Measurements from ENCODE around the gene FBXL7. TPM values are rescaled to one million over a fixed set of nuclear protein-coding genes. Genes with fewer than 3 reads are reported as not detected.

The FBXL7 gene
- total RNA-seq, 6 experiments from 2014 or later: 0.81 to 1.9 (median 1.3) TPM

DNA sequence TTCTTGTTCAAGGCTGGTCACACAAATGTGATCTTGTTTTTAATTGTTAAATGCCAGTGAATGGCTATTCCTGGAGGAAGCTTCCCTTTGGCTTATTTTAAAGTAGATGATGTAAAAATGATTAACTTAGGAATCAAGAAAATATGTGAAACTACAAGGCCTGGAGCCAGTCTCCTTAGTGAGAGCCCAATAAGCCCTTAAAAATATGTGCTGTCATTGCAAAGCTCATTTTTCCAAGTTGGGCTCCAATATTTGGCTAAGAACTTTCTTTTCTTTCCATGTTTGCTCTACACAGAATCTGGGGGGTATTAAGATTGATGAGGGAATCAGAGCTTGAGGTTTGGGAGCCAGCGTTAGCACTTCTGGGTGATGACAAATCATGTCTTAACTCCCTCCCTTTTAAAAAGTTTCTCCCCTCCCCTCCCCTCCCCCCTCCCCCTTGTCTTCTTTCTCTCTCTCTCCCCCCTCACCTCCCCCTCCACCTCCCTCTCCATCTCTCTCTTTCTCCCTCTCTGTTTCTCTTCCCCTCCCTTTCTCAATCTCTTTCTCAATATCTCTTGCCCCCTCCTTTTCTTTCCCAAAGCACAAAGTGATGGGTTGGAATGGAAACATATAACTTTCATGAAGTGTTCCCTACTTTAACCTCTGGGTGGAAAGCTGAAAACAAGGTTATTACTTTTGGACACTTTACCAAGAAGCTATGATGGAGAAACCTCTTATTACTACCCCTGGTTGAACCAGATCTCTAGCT, 86.0 kb downstream of the FBXL7 start:
- intact Hi-C loops (cut with DNase I): no loop called here
- ATAC-seq (no peak), DNase-seq (no peak)
- Histone ChIP-seq H3K9me3 (no peaks in the 10 kb centered on the region), H3K27ac (no peak overlapping the region), H3K4me3 (no peak overlapping the region), H3K27me3 (no peaks in the 10 kb centered on the region), H3K4me1 (no peaks in the 10 kb centered on the region), H3K36me3 (no peaks in the 10 kb centered on the region)
- WGBS (ENCODE audit: insufficient coverage, low coverage, low lambda C conversion rate, missing lambda C conversion rate): 55% methylated on average over 1 of the region's 1 CpG
- no peak for TF ChIP-seq POLR2A (IDR thresholded peaks at IDR 0.05)
- TF ChIP-seq, protein P1, sequence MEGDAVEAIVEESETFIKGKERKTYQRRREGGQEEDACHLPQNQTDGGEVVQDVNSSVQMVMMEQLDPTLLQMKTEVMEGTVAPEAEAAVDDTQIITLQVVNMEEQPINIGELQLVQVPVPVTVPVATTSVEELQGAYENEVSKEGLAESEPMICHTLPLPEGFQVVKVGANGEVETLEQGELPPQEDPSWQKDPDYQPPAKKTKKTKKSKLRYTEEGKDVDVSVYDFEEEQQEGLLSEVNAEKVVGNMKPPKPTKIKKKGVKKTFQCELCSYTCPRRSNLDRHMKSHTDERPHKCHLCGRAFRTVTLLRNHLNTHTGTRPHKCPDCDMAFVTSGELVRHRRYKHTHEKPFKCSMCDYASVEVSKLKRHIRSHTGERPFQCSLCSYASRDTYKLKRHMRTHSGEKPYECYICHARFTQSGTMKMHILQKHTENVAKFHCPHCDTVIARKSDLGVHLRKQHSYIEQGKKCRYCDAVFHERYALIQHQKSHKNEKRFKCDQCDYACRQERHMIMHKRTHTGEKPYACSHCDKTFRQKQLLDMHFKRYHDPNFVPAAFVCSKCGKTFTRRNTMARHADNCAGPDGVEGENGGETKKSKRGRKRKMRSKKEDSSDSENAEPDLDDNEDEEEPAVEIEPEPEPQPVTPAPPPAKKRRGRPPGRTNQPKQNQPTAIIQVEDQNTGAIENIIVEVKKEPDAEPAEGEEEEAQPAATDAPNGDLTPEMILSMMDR (IDR thresholded peaks at IDR 0.05): no peak

DNA sequence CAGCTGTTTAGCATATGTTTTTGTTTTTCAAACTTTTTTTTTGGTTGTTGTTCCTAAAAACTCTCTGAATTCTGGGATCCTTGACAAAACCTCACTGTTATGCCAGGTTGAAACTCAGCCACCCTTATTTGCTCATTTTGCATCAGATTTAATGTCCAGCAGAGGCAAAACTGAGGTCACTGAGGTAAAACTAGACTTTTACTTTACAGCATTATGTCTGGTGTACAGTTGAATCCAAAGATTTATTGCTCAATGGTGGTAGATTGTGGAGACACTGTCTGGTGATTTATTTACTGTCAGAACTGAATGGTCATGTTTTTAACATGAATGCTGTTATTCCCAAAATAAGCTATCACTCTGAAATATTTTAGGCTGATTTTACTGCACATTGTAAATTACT, 87.9 kb downstream of the FBXL7 start:
- TF ChIP-seq, protein P1 (IDR thresholded peaks at IDR 0.05): no peak

DNA sequence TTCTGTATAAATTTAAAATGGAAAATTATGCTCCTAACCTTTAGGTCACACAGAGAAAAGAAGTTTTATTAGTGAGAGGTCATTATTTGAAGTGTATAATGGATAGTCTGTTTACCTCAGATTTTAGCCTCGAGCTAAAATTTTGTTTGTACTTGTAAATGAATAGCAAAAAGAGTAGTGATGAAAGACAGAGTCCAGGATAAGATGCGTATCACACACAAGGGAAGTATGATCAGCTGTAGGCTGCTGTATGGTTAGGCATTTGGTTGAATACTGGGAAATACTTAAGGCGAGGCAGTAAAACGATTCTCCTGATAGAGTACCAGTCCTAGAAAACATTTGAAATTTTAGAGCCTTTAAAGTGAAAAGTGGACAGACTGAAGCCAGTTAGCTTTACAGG, 92.7 kb downstream of the FBXL7 start:
- DNase-seq: no peak
- no peaks in the 10 kb centered on the region for H3K36me3 ChIP-seq
- 44% methylated on average over 4 of the region's 4 CpGs for WGBS (ENCODE audit: insufficient coverage, low coverage, low lambda C conversion rate, missing lambda C conversion rate)
- H3K4me3 ChIP-seq: no peak overlapping the region
- H3K9me3 ChIP-seq: no peaks in the 10 kb centered on the region
- intact Hi-C loops (cut with DNase I): no loop called here
- H3K27ac ChIP-seq: no peak overlapping the region
- H3K4me1 ChIP-seq: no peaks in the 10 kb centered on the region
- no peaks in the 10 kb centered on the region for H3K27me3 ChIP-seq
- TF ChIP-seq, protein P1 (IDR thresholded peaks at IDR 0.05): no peak
- no peak for ATAC-seq

More for the DNA sequence above, 87.9 kb downstream of the FBXL7 start:
- Histone ChIP-seq H3K4me3 (no peak overlapping the region), H3K9me3 (no peaks in the 10 kb centered on the region), H3K36me3 (no peaks in the 10 kb centered on the region), H3K27me3 (no peaks in the 10 kb centered on the region), H3K4me1 (no peaks in the 10 kb centered on the region), H3K27ac (no peak overlapping the region)
- intact Hi-C loops (cut with DNase I): no loop called here
- DNase-seq (no peak), ATAC-seq (no peak)

DNA sequence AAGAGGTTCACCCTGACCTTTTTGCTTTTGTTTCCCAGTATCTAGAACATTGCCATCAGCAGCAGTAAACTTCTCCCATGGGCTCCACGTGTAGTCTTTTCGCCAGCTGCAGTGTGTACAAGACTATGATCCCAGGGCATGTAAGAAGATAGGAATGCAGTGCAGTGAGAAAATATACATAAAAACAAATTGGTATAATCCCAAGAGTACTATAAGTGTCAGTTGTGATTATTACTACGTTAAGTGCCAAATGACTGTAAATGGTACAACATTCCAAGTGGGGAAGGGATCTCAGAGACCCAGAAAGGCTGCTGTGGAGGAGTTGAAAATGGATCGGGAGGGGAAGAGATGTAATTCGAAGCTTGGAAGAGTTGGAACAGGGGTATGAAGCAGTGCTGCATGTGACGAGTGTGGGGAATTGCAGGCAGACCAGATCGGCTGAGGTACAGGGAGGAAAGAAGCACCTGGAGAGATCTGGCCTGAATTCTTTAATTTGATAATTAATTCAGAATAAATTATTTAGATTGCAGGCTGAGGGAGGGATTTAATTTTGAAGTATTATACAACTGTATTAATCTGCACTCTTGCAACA, 95.1 kb downstream of the FBXL7 start:
- Histone ChIP-seq H3K4me1 (no peaks in the 10 kb centered on the region), H3K27ac (no peak overlapping the region), H3K36me3 (no peaks in the 10 kb centered on the region), H3K4me3 (no peak overlapping the region), H3K9me3 (no peaks in the 10 kb centered on the region), H3K27me3 (no peaks in the 10 kb centered on the region)
- DNase-seq (no peak), ATAC-seq (no peak)
- TF ChIP-seq, protein P1 (IDR thresholded peaks at IDR 0.05): no peak
- TF ChIP-seq POLR2A (IDR thresholded peaks at IDR 0.05): no peak
- intact Hi-C loops (cut with DNase I): no loop called here
- WGBS (ENCODE audit: insufficient coverage, low coverage, low lambda C conversion rate, missing lambda C conversion rate): 68% methylated on average over 7 of the region's 7 CpGs

All from right lobe of liver (tissue), 6 donors.